OCI-M2 (cell line): ENCODE measurements around the gene IRX1.

Experiments
- DNase-seq: peaks from one replicate; lab custom pipeline; 2025; ENCODE audit not compliant: unreplicated experiment; lab: John Stamatoyannopoulos, UW

IRX1 gene

GRCh38 chr5:3595006-3595961 lies at the start of gene IRX1:
Gene IRX1, plus strand, starts transcription at chr5:3595832. Its CDS starts 274 bp downstream, at chr5:3596106.
- no peak for DNase-seq

DNA sequence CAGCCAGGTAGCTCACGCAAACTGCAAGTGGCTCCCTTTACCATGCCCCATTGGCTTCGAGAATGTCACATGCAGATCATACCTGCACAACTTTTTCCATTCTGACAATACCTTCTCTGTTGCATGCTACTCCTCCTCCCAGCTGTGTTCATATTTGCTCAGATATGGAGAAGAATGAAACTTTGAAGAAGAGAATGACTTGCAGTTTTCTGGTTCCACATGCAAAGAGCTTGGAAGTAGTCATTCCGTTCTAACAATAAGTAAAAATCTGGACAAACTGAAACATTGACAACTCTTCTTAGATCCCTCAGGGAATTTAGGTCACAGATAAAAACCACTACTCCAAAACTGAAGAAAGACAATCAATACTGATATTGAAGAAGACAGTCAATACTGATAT lies 49.6 kb upstream of the IRX1 start:
- no peak for DNase-seq

- no peak for DNase-seq
Measured at GRCh38 chr5:3564116-3564515, 31.5 kb upstream of the IRX1 start.

DNA sequence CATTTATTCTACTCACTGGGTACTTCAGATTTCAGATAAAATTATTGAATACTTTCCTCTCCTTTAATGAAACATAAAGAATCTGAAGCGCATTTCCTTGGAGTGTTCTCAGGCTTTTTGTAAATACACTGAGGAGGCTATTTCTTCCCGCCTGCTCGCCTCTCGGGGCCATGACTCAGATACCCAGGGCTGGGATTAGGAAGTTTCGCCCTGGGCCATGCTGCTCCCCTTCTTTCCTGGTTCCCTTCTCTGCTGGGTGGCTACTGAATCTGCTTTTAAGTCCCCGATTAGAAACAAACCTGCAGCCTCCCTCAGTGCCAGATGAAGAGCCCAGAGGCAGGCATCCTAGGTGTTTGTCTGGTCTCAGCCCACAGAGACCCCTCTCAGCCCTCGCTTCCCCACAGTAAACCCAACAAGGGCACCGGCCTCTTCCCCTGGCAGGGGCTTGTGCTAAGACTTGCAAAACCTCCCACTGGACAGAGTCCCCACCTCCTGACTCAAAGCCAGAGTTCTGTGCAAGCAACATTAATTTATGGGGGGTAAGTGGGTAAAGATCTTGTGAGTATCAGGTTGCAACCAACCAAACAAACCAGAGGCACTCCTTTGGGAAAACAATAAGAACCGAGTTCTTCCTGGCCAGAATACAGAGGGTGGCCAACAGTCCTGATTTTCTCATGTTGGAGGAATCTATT lies 30.7 kb upstream of the IRX1 start:
- DNase-seq = no peak

DNA sequence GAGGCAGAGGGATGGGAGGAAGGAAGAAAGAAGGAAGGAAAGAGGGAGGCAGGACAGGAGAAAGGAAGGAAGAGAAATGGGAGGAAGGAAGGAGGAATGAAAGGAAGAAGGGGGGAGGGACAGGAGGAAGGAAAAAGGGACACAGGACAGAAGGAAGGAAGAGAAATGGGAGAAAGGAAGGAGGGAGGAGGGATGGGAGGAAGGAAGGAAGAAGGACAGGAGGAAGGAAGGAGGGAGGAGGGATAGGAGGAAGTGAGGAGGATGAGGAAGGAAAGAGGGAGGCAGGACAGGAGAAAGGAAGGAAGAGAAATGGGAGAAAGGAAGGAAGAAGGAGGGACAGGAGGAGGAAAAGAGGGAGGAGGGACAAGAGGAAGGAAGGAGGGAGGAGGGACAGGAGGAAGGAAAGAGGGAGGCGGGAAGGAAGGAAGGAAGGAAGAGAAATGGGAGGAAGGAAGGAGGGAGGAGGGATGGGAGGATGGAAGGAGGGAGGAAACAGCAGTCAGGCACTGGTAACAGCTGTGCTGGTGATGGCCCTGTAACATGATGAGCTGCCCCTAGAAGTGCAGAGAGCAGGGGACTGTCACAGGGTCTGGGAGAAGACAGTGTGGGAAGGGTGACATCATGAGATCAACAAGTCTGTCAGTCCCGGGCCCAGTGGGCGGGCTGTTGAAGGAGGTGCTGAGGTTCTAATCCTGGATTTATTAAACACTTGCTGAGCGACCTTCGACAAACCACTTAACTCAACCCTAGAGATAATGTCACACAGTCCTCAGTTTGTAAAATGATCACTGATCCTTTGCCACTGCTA lies 10.7 kb upstream of the IRX1 start:
- no peak for DNase-seq

DNA sequence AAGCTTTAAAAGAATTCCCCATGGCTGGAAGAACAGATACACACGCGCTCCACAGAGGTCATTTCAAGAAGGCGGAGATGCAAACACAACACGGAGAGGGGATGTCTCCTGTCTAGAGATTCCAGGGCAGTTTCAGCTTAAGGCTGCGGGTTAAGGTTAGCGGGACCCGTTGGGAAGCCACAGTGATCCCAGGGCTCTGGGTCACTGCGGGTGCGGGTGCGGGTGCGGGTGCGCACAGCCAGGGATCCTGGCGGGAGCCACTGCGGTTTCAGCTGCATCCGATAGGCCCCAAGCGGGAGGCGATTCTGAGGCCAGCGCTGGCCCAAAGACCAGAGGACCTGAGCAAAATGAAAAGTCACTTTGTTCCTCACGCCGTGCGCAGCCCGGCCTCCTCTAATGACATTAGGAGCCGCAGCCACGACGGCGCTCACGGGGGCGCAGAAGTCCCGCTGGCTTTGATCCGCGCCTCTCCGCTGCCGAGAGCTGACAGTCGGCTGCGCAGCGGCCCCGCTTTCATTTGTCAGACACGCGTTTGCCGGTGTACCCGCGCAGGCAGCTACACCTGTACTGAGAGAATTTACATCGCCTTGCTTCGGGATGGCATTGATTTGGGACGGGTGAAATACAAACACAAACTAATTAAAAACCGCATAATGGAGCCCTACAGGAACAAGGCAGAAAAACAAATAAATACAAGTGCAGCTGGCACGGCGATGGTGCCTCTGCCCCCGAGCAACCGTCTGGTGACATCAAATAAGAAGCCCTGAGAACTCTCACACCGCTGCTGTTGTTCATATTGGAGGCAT lies 5.3 kb upstream of the IRX1 start:
- no peak for DNase-seq

- DNase-seq = no peak
Measured at GRCh38 chr5:3590967-3591900, 4.4 kb upstream of the IRX1 start.

DNA sequence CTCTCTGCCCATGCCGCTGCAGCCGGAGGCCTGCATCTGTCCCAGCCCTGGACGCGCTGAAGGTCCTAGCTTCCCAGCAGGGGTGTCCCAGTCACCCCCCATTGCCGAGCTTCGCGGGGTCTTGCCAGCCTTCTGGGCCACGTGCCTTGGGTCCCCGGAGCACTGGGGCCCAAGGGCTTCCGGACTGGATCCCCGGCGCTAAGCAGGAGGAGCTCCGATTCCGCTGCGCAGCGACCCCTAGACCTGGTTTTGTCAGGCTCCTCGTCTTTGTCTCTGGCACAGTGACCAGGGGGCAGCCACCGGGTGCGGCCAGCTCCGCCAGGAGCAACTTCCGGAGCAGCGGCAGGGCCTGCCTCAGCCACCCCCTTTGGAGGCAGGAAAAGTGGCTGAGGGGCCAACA lies 3.3 kb upstream of the IRX1 start:
- DNase-seq = no peak

DNA sequence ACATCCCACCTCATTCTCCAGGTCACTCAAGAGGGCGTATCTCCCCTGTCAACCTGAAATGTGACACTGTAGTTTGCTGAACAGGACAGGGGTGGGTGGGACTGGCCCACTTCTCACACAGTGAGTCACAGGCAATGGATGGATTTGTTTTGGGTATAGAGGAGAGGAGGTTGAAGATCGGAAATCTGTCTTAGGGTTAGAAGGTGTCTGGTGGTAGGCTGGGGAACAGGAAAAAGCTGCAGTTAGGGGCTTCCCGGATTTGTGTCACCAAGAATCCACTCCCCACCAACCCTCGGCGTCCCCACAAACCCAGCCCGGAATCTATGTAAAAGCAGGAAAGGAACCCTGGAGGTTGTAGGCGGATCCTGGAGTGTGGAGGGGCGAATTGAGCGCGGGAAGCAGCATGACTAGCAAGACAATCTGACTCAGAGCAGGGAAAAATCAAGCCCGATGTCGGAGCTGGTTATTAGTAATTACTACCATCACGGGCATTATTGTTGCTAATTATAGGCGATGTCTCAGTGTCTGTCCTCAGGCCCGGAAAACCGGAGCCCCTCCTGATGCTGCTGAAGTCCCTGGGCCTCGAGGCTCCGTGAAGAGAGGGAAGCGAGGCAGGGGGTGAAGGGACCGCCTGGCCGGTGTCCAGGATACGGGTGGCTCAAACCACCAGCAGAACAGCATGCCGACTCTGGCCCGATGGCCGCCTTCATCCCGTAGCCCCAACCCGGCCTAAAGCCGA lies 1.7 kb upstream of the IRX1 start:
- no peak for DNase-seq

GRCh38 chr5:3594510-3595005 lies 1.1 kb upstream of the IRX1 start:
- no peak for DNase-seq

DNA sequence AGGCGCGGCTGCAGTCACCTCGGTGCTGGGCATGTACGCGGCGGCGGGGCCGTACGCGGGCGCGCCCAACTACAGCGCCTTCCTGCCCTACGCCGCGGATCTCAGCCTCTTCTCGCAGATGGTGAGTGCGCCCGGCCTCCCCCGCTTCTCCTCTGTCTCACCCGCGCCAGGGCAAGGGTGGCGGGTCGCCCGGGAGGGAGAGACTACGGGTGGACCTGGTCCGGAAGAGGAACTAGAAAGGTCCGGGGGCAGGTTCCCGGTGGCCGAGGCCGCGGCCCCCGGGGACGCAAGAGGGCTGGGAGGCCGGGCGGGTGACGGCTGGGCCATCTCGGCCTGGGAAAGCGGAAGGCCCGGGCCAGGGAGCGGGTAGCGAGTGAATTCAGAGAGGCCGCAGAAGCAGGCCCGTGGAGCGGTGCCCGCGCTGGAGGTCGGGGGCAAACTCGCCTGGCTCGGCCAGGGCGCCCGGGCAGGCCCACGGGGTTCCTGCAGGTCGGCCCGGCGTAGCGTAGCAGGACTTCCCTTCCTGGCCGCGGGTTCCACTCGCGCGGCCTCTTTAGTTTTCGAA lies 711 bp downstream of the IRX1 start:
- DNase-seq = no peak

DNA sequence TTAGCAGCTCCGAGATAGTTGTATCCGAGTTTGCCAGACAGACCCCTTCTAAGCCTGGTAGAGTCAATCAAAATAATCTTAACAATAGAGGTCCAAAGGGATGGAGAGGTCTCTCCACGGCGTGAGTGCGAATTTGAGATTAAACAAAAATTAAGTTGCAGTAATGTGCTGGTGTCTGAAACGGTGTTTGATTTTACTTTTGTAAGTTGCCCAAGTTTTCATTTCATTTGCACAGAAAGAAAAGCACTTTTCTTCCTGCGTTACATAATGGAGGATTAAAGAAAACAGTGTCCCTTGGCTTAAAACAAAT lies 1.2 kb downstream of the IRX1 start:
- no peak for DNase-seq

DNA sequence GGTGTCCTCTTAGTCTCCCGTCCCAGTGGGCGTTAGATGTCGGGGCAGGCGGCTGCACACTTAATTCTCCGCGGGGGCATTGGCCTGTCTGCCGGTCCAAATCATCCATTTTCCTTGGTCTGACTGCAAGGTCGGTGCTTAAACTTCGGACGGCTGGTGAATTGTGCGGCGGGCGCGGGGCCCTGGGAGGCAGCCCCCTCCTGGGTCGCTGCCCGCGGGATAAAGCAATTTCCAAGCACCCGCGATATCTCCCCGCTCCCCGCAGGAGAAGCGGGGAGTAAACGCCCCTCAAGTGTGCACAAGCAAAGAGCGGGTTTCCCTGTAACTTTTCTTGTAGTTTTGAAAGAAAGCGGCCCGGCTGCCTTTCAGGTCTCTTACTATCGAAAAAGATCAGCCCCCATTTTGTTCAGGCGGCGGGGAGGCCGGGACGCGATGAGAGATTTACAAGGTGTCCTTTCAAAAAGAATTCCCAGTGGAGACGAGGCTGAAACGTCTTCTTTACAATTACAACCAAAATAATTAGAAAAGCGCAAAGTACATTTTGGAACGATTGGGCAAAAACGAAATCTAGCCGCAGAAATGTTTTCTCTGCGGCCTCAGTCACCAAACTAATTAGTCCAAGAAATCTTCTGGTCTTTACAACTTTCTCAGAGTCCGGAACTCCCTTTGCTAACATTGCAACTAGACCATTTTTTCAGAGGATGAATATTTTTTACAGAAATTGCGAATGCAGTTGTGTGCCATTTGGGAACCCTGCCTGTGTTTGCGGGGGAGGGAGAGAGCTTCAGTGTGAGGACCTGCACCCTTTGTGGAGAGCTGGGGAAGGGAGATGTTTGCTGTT lies 1.8 kb downstream of the IRX1 start:
- no peak for DNase-seq

GRCh38 chr5:3598207-3598606 lies 2.6 kb downstream of the IRX1 start:
- DNase-seq = no peak

- no peak for DNase-seq
Measured at GRCh38 chr5:3598769-3599211, 3.2 kb downstream of the IRX1 start.

GRCh38 chr5:3599226-3600105 lies 3.8 kb downstream of the IRX1 start:
- no peak for DNase-seq
